ENCODE results near the gene TRMT10B. TPM values are rescaled to one million over a fixed set of nuclear protein-coding genes. Genes with fewer than 3 reads are reported as not detected.

TRMT10B gene
- total RNA-seq, 4 donors from 2014 or later: 3.5 to 11.3 (median 7.1) TPM

DNA sequence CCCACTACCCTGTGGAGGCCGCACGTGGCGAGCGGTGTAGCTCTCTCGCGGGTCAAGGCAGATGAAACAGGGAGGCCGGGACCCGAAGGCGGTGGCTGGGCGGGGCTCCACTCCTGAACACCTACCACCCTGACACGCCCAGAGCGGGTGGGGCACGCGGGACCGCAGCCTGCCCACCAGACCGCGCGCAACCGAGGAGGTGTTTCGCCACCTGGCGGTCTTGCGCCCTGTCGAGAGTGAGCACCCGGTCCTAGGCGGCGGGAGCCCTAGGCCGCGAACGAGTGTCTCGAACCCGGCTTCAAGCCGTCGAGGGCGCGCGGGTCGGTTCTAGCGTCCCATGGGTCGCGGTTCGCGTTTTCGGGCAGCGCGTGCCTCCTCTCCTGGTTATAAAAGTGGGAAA is 33.5 kb downstream of the TRMT10B start:
- peaks cover 0 to 2% of the 10 kb centered on the region in 2 donors for H3K36me3 ChIP-seq
- no peaks in the 10 kb centered on the region for H3K27me3 ChIP-seq
- H3K9me3 ChIP-seq: no peaks in the 10 kb centered on the region
- TF ChIP-seq, protein P1, sequence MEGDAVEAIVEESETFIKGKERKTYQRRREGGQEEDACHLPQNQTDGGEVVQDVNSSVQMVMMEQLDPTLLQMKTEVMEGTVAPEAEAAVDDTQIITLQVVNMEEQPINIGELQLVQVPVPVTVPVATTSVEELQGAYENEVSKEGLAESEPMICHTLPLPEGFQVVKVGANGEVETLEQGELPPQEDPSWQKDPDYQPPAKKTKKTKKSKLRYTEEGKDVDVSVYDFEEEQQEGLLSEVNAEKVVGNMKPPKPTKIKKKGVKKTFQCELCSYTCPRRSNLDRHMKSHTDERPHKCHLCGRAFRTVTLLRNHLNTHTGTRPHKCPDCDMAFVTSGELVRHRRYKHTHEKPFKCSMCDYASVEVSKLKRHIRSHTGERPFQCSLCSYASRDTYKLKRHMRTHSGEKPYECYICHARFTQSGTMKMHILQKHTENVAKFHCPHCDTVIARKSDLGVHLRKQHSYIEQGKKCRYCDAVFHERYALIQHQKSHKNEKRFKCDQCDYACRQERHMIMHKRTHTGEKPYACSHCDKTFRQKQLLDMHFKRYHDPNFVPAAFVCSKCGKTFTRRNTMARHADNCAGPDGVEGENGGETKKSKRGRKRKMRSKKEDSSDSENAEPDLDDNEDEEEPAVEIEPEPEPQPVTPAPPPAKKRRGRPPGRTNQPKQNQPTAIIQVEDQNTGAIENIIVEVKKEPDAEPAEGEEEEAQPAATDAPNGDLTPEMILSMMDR (IDR thresholded peaks at IDR 0.05): no peak
- no peak for TF ChIP-seq POLR2A (IDR thresholded peaks at IDR 0.05)
- intact Hi-C loops (cut with DNase I): no loop called here
- no peak overlapping the region for H3K27ac ChIP-seq
- no peak for DNase-seq
- no peak overlapping the region for H3K4me3 ChIP-seq (replicated peaks in 1 of 3)
- peaks cover 0 to 7% of the 10 kb centered on the region in 2 donors for H3K4me1 ChIP-seq
- WGBS, 2 donors: 58% methylated on average over 37 of the region's 45 CpGs; no CpG with 5 or more reads in 1 of the 2 donors

- peaks cover 0 to 7% of the 10 kb centered on the region in 2 donors for H3K4me1 ChIP-seq
- H3K27me3 ChIP-seq: no peaks in the 10 kb centered on the region
- WGBS, 2 donors: 89 to 90% methylated on average over 6 of the region's 6 CpGs
- no peak for DNase-seq
- no peaks in the 10 kb centered on the region for H3K9me3 ChIP-seq
- no peak for TF ChIP-seq POLR2A (IDR thresholded peaks at IDR 0.05)
- TF ChIP-seq, protein P1 (IDR thresholded peaks at IDR 0.05): no peak
- intact Hi-C loops (cut with DNase I): no loop called here
- no peak overlapping the region for H3K27ac ChIP-seq
- no peaks in the 10 kb centered on the region for H3K36me3 ChIP-seq
- no peak overlapping the region for H3K4me3 ChIP-seq (replicated peaks in 1 of 3)
These were observed 34.7 kb downstream of the TRMT10B start for GRCh38 chr9:37788332-37788731.

- H3K36me3 ChIP-seq: no peaks in the 10 kb centered on the region
- intact Hi-C loops (cut with DNase I): no loop called here
- TF ChIP-seq, protein P1 (IDR thresholded peaks at IDR 0.05): no peak
- no peak for TF ChIP-seq POLR2A (IDR thresholded peaks at IDR 0.05)
- no peak overlapping the region for H3K27ac ChIP-seq
- no peaks in the 10 kb centered on the region for H3K9me3 ChIP-seq
- no peak overlapping the region for H3K4me3 ChIP-seq (replicated peaks in 1 of 3)
- H3K4me1 ChIP-seq: no peaks in the 10 kb centered on the region
- DNase-seq: no peak
- 96 to 100% methylated on average over 2 of the region's 2 CpGs for WGBS, 2 donors
- no peaks in the 10 kb centered on the region for H3K27me3 ChIP-seq
These were observed 36.5 kb downstream of the TRMT10B start for GRCh38 chr9:37790096-37790495.

- DNase-seq: no peak
- 89 to 92% methylated on average over 5 of the region's 5 CpGs for WGBS, 2 donors
- intact Hi-C loops (cut with DNase I): no loop called here
These were observed 38.5 kb downstream of the TRMT10B start for GRCh38 chr9:37792122-37792521.

GRCh38 chr9:37796232-37796631 is 42.6 kb downstream of the TRMT10B start:
- 43 to 78% methylated on average over 2 of the region's 2 CpGs for whole genome bisulfite sequencing, 2 donors
- Histone ChIP-seq H3K4me1 (peaks cover 0 to 6% of the 10 kb centered on the region in 2 donors), H3K36me3 (no peaks in the 10 kb centered on the region), H3K9me3 (no peaks in the 10 kb centered on the region), H3K4me3 (replicated peaks in 1 of 3) (no peak overlapping the region), H3K27me3 (no peaks in the 10 kb centered on the region), H3K27ac (no peak overlapping the region)
- TF ChIP-seq, protein P1 (IDR thresholded peaks at IDR 0.05): no peak
- TF ChIP-seq POLR2A (IDR thresholded peaks at IDR 0.05): no peak
- intact Hi-C loops (cut with DNase I): no loop called here
- no peak for DNase-seq

More at GRCh38 chr9:37792122-37792521, 38.5 kb downstream of the TRMT10B start:
- H3K4me3 ChIP-seq (replicated peaks in 1 of 3): no peak overlapping the region
- H3K9me3 ChIP-seq: no peaks in the 10 kb centered on the region
- TF ChIP-seq POLR2A (IDR thresholded peaks at IDR 0.05): no peak
- TF ChIP-seq, protein P1 (IDR thresholded peaks at IDR 0.05): no peak
- no peaks in the 10 kb centered on the region for H3K4me1 ChIP-seq
- H3K36me3 ChIP-seq: no peaks in the 10 kb centered on the region
- no peak overlapping the region for H3K27ac ChIP-seq
- no peaks in the 10 kb centered on the region for H3K27me3 ChIP-seq

Data from thyroid gland (tissue), 4 donors.